H9 (cell line): ENCODE data around the gene PES1. TPM values are rescaled to one million over a fixed set of nuclear protein-coding genes. Genes with fewer than 3 reads are reported as not detected.

Experiments used
- DNase-seq: peaks from one replicate; pipeline ENCODE4 v3.0.0-alpha.2; 2017
- H2AFZ ChIP-seq: one replicate; pipeline ENCODE4 v1.6.1; 2013; ENCODE audit warnings: mild to moderate bottlenecking, low read length, control low read depth, moderate library complexity
- H2AK5ac ChIP-seq: 2 replicates; pipeline ENCODE4 v1.6.1; 2013; ENCODE audit warnings: low read length, control low read depth, mixed read lengths; ENCODE audit not compliant: insufficient read length
- H2BK120ac ChIP-seq: one replicate; pipeline ENCODE4 v1.6.1; 2013; ENCODE audit warnings: low read depth, mild to moderate bottlenecking, low read length, control low read depth, inconsistent platforms; ENCODE audit not compliant: poor library complexity, severe bottlenecking
- H2BK12ac ChIP-seq: 2 replicates; pipeline ENCODE4 v1.6.1; 2013; ENCODE audit warnings: low read length, control low read depth, mixed read lengths, low read depth; ENCODE audit not compliant: insufficient read length
- H2BK15ac ChIP-seq: 2 replicates; pipeline ENCODE4 v1.6.1; 2013; ENCODE audit warnings: low read depth, low read length, control low read depth
- H2BK20ac ChIP-seq: one replicate; pipeline ENCODE4 v1.6.1; 2013; ENCODE audit warnings: low read depth, mild to moderate bottlenecking, low read length, control low read depth, inconsistent platforms; ENCODE audit not compliant: poor library complexity, severe bottlenecking
- H2BK5ac ChIP-seq: 2 replicates; pipeline ENCODE4 v1.6.1; 2013; ENCODE audit warnings: low read length, control low read depth, mixed read lengths; ENCODE audit not compliant: insufficient read length
- H3K14ac ChIP-seq: 2 replicates; pipeline ENCODE4 v1.6.1; 2013; ENCODE audit warnings: low read length, control low read depth; ENCODE audit not compliant: insufficient read depth
- H3K18ac ChIP-seq: 2 replicates; pipeline ENCODE4 v1.6.1; 2013; ENCODE audit warnings: low read depth, mild to moderate bottlenecking, mixed read lengths, low read length, control low read depth; ENCODE audit not compliant: insufficient read length
- H3K23ac ChIP-seq: 2 replicates; pipeline ENCODE4 v1.6.1; 2013; ENCODE audit warnings: low read length, control low read depth, mixed read lengths, low read depth; ENCODE audit not compliant: insufficient read length
- H3K23me2 ChIP-seq: 2 replicates; pipeline ENCODE4 v1.6.1; 2013; ENCODE audit warnings: low read depth, mild to moderate bottlenecking, mixed read lengths, low read length, control low read depth; ENCODE audit not compliant: insufficient read length, poor library complexity, severe bottlenecking
- H3K27ac ChIP-seq: 2 replicates; pipeline ENCODE4 v1.5.1; 2013; ENCODE audit warnings: low read length, control low read depth, mixed read lengths, low read depth; ENCODE audit not compliant: insufficient read length
- H3K27me3 ChIP-seq: 2 replicates; pipeline ENCODE4 v1.6.1; 2013; ENCODE audit warnings: low read length, control low read depth, inconsistent platforms; ENCODE audit not compliant: insufficient read depth
- H3K4ac ChIP-seq: 2 replicates; pipeline ENCODE4 v1.6.1; 2013; ENCODE audit warnings: low read depth, mild to moderate bottlenecking, control low read depth, inconsistent platforms, low read length, moderate library complexity
- H3K4me1 ChIP-seq: 2 replicates; pipeline ENCODE4 v1.6.1; 2013; ENCODE audit warnings: low read length, control low read depth, inconsistent platforms; ENCODE audit not compliant: insufficient read depth
- H3K4me2 ChIP-seq: 2 replicates; pipeline ENCODE4 v1.6.1; 2013; ENCODE audit warnings: low read length, control low read depth, mixed read lengths; ENCODE audit not compliant: insufficient read length, insufficient read depth
- H3K56ac ChIP-seq: 2 replicates; pipeline ENCODE4 v1.6.1; 2013; ENCODE audit warnings: low read depth, mild to moderate bottlenecking, mixed read lengths, low read length, control low read depth; ENCODE audit not compliant: insufficient read length
- H3K79me1 ChIP-seq: 2 replicates; pipeline ENCODE4 v1.6.1; 2013; ENCODE audit warnings: low read depth, mild to moderate bottlenecking, moderate library complexity, low read length, control low read depth, inconsistent platforms; ENCODE audit not compliant: insufficient read depth, poor library complexity, severe bottlenecking
- H3K79me2 ChIP-seq: 2 replicates; pipeline ENCODE4 v1.6.1; 2013; ENCODE audit warnings: low read length, control low read depth, inconsistent platforms; ENCODE audit not compliant: insufficient read depth
- H3K9ac ChIP-seq: 2 replicates; pipeline ENCODE4 v1.6.1; 2013; ENCODE audit warnings: low read length, control low read depth, mixed read lengths; ENCODE audit not compliant: insufficient read length; ENCODE audit errors: extremely low read depth
- H3K9me3 ChIP-seq: one replicate; pipeline ENCODE4 v1.6.1; 2013; ENCODE audit warnings: low read depth, low read length, inconsistent platforms; ENCODE audit not compliant: control insufficient read depth
- H3T11ph ChIP-seq: one replicate; pipeline ENCODE4 v1.6.1; 2013; ENCODE audit warnings: mild to moderate bottlenecking, low read length, control low read depth, inconsistent platforms
- H4K20me1 ChIP-seq: one replicate; pipeline ENCODE4 v1.6.1; 2013; ENCODE audit not compliant: control insufficient read depth, insufficient read length, insufficient read depth
- H4K5ac ChIP-seq: 2 replicates; pipeline ENCODE4 v1.6.1; 2013; ENCODE audit warnings: low read depth, mild to moderate bottlenecking, mixed read lengths, low read length, control low read depth; ENCODE audit not compliant: insufficient read length
- H4K8ac ChIP-seq: replicated peaks from 2 replicates; pipeline ENCODE4 v1.6.1; 2013; ENCODE audit warnings: low read length, control low read depth, mixed read lengths, low read depth; ENCODE audit not compliant: insufficient read length
- H4K91ac ChIP-seq: 2 replicates; pipeline ENCODE4 v1.6.1; 2013; ENCODE audit warnings: low read depth, mild to moderate bottlenecking, moderate library complexity, mixed read lengths, low read length, control low read depth; ENCODE audit not compliant: insufficient read length
- H3K27ac Mint-ChIP-seq, 3 experiments: 2 replicates in 2 of 3; 3 replicates in 1 of 3; pipeline ENCODE4 v1.8.0; 2020 to 2021; ENCODE audit warnings: mixed read lengths in 3 of 3, mild to moderate bottlenecking in 1 of 3, moderate library complexity in 1 of 3
- H3K27me3 Mint-ChIP-seq: 2 replicates; pipeline ENCODE4 v1.8.0; 2021; ENCODE audit warnings: low read depth, mild to moderate bottlenecking, moderate library complexity, mixed read lengths
- H3K36me3 Mint-ChIP-seq, 3 experiments: 2 replicates in 2 of 3; 3 replicates in 1 of 3; pipeline ENCODE4 v1.8.0; 2020 to 2021; ENCODE audit warnings: low read depth in 3 of 3, mixed read lengths in 3 of 3; ENCODE audit not compliant: insufficient read depth in 1 of 3
- H3K4me1 Mint-ChIP-seq, 2 experiments: 2 replicates each; pipeline ENCODE4 v1.8.0; 2020; ENCODE audit warnings: mixed read lengths in 2 of 2
- H3K4me3 Mint-ChIP-seq, 2 experiments: 2 replicates in 1 of 2; 3 replicates in 1 of 2; pipeline ENCODE4 v1.8.0; 2020 to 2021; ENCODE audit warnings: mild to moderate bottlenecking in 2 of 2, mixed read lengths in 2 of 2, moderate library complexity in 1 of 2
- H3K9me3 Mint-ChIP-seq, 2 experiments: 2 replicates in 1 of 2; 3 replicates in 1 of 2; pipeline ENCODE4 v1.8.0; 2020; ENCODE audit warnings: mild to moderate bottlenecking in 2 of 2, mixed read lengths in 2 of 2, moderate library complexity in 1 of 2
- WGBS: extraction: QIAGEN DNeasy Blood & Tissue Kit; methylation state at CpG from one replicate; pipeline ENCODE4 v1.1.7; 2013; ENCODE audit warnings: missing lambda C conversion rate, low lambda C conversion rate, mixed read lengths; ENCODE audit not compliant: insufficient read length; ENCODE audit errors: extremely low coverage; 5-methylcytosine and 5-hydroxymethylcytosine counted together
- total RNA-seq: library from RNA; stranded (reverse); gene quantifications from 2 replicates; pipeline ENCODE4 v1.2.1, GENCODE V29; 2021
- TF ChIP-seq, protein P1 (sequence below): fragments of 200-600 bp; sonication (generic); conservative IDR thresholded peaks from 3 replicates; pipeline ENCODE4 v1.8.0; 2021; ENCODE audit warnings: antibody characterized with exemption, mild to moderate bottlenecking

PES1 gene
- total RNA-seq, 1 experiment from 2014 or later, result 133 TPM

DNA sequence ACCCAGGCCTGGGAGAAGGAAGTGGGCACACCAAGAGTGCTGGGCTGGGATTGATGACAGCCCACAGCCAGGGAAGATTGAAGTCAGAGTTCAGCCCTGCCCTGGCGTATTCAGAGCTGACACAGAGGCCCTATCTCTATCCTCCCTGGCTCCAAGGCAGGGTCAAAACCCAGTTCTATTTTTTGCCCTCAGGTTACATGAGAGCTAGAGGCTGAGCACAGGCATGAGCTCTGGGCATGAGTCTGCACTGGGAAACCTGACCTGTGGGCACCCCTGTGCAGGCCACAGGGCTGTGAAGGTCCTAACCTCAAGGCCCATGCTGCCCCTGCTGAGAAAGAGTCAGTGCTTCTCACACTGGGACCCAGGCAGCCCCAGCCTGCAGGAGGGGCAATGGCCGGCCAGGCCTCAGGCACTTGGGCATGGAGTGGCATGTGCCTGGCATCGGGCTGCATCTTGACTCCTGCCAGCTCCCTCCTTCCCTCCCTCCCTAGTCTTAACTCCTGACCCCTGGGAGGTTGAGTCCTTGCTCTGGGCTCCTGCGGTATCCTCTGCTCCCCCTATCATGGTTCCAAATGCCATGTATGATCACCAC is 49.2 kb upstream of the PES1 start:
- no peak overlapping the region for H3K27ac ChIP-seq
- H2BK12ac ChIP-seq, result no peak overlapping the region
- H2BK5ac ChIP-seq, result no peak overlapping the region
- no peak overlapping the region for H3K9ac ChIP-seq
- no peak overlapping the region for H2BK20ac ChIP-seq
- peaks cover 7 to 19% (median 17%) of the 10 kb centered on the region in 3 experiments; a peak in 6 of 7 replicates for H3K36me3 Mint-ChIP-seq
- no peaks in the 10 kb centered on the region; the same call in 1 of the 2 replicates for H3K27me3 ChIP-seq
- H3K56ac ChIP-seq, result no peak overlapping the region
- peaks cover 4 to 5% of the 10 kb centered on the region in 2 experiments; a peak in 4 of 5 replicates for H3K9me3 Mint-ChIP-seq
- H3K4ac ChIP-seq, result no peak overlapping the region
- H3K14ac ChIP-seq, result no peak overlapping the region
- no peak overlapping the region for H3K23ac ChIP-seq
- TF ChIP-seq, protein P1, sequence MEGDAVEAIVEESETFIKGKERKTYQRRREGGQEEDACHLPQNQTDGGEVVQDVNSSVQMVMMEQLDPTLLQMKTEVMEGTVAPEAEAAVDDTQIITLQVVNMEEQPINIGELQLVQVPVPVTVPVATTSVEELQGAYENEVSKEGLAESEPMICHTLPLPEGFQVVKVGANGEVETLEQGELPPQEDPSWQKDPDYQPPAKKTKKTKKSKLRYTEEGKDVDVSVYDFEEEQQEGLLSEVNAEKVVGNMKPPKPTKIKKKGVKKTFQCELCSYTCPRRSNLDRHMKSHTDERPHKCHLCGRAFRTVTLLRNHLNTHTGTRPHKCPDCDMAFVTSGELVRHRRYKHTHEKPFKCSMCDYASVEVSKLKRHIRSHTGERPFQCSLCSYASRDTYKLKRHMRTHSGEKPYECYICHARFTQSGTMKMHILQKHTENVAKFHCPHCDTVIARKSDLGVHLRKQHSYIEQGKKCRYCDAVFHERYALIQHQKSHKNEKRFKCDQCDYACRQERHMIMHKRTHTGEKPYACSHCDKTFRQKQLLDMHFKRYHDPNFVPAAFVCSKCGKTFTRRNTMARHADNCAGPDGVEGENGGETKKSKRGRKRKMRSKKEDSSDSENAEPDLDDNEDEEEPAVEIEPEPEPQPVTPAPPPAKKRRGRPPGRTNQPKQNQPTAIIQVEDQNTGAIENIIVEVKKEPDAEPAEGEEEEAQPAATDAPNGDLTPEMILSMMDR, result no peak
- H3K9me3 ChIP-seq, result no peaks in the 10 kb centered on the region
- H2AFZ ChIP-seq, result no peak overlapping the region
- H3T11ph ChIP-seq, result no peak overlapping the region
- no peaks in the 10 kb centered on the region for H3K79me1 ChIP-seq
- H4K91ac ChIP-seq, result no peak overlapping the region
- DNase-seq, result no peak
- H3K4me1 ChIP-seq, result no peaks in the 10 kb centered on the region
- no peaks in the 10 kb centered on the region for H3K79me2 ChIP-seq
- H4K20me1 ChIP-seq, result no peaks in the 10 kb centered on the region
- no peak overlapping the region for H2AK5ac ChIP-seq
- H4K5ac ChIP-seq, result no peak overlapping the region
- H3K23me2 ChIP-seq, result peaks cover 2% of the 10 kb centered on the region
- no peak overlapping the region for H3K18ac ChIP-seq
- H2BK15ac ChIP-seq, result no peak overlapping the region
- no peak overlapping the region for H4K8ac ChIP-seq
- no peak overlapping the region for H3K4me3 Mint-ChIP-seq
- peaks cover 23 to 35% of the 10 kb centered on the region in 2 experiments for H3K4me1 Mint-ChIP-seq
- no peak overlapping the region for H3K4me2 ChIP-seq
- no peak overlapping the region for H3K27ac Mint-ChIP-seq
- no peak overlapping the region for H2BK120ac ChIP-seq
- WGBS, result no CpG with 5 or more reads among the region's 4 CpGs
- H3K27me3 Mint-ChIP-seq, result peaks cover 4% of the 10 kb centered on the region
